WTC11 (cell line): ENCODE results near the gene PTPN5. TPM values are rescaled to one million over a fixed set of nuclear protein-coding genes. Genes with fewer than 3 reads are reported as not detected.

Experiments used
- ATAC-seq: fragments of 200-7000 bp; cut with Tn5 transposase; 2 replicates; pipeline ENCODE4 v1.10.0; 2021; ENCODE audit warnings: mild to moderate bottlenecking, moderate library complexity
- CTCF ChIA-PET: fragments of 300-600 bp; sonication (Branson Sonifier 250); formaldehyde crosslinking; loops from one replicate; lab custom pipeline; 2021; ENCODE audit warnings: antibody characterized with exemption; lab: Charles Lee
- POLR2A ChIA-PET: fragments of 350-600 bp; sonication (Branson Sonifier 250); formaldehyde crosslinking; loops from one replicate; lab custom pipeline; 2021; ENCODE audit warnings: antibody characterized with exemption; lab: Charles Lee
- DNase-seq: peaks from one replicate; pipeline ENCODE4 v3.0.0; 2021; ENCODE audit warnings: low spot score
- H3K27ac Mint-ChIP-seq: 2 replicates; pipeline ENCODE4 v1.8.0; 2021; ENCODE audit warnings: mixed read lengths
- H3K27me3 Mint-ChIP-seq: 2 replicates; pipeline ENCODE4 v1.8.0; 2021; ENCODE audit warnings: low read depth, mild to moderate bottlenecking, moderate library complexity, mixed read lengths
- H3K36me3 Mint-ChIP-seq: 2 replicates; pipeline ENCODE4 v1.8.0; 2021; ENCODE audit warnings: mixed read lengths
- H3K4me1 Mint-ChIP-seq: 2 replicates; pipeline ENCODE4 v1.8.0; 2022; ENCODE audit warnings: mixed read lengths
- H3K4me3 Mint-ChIP-seq: 2 replicates; pipeline ENCODE4 v1.8.0; 2021; ENCODE audit warnings: mild to moderate bottlenecking, moderate library complexity, mixed read lengths
- H3K9me3 Mint-ChIP-seq: 2 replicates; pipeline ENCODE4 v1.8.0; 2021; ENCODE audit warnings: mixed read lengths
- ATF1 ChIP-seq: sonication (generic); formaldehyde crosslinking; IDR thresholded peaks from 2 replicates; pipeline ENCODE4 v1.8.1; 2023; ENCODE audit warnings: mild to moderate bottlenecking, moderate library complexity, missing genetic modification reagents
- CBFB ChIP-seq: sonication (generic); formaldehyde crosslinking; IDR thresholded peaks from 2 replicates; pipeline ENCODE4 v1.8.1; 2022; ENCODE audit warnings: mild to moderate bottlenecking, low read depth, missing genetic modification reagents
- EMX1 ChIP-seq: fragments of 250-450 bp; sonication (Bioruptor Pico); IDR thresholded peaks from 2 replicates; pipeline ENCODE4 v1.8.0; 2021; ENCODE audit warnings: mild to moderate bottlenecking
- HMGXB4 ChIP-seq: sonication (generic); formaldehyde crosslinking; IDR thresholded peaks from 2 replicates; pipeline ENCODE4 v1.8.1; 2023; ENCODE audit warnings: mild to moderate bottlenecking, moderate library complexity, missing genetic modification reagents
- MXD4 ChIP-seq: fragments of 250-450 bp; sonication (Bioruptor Pico); IDR thresholded peaks from 2 replicates; pipeline ENCODE4 v1.8.0; 2021; ENCODE audit warnings: mild to moderate bottlenecking, moderate library complexity, borderline replicate concordance
- NFATC4 ChIP-seq: fragments of 250-450 bp; sonication (Bioruptor Pico); IDR thresholded peaks from 2 replicates; pipeline ENCODE4 v1.9.0; 2021; ENCODE audit warnings: mild to moderate bottlenecking
- NR3C1 ChIP-seq: sonication (generic); formaldehyde crosslinking; conservative IDR thresholded peaks from 2 replicates; pipeline ENCODE4 v1.8.1; 2023; ENCODE audit warnings: low read depth, mild to moderate bottlenecking, missing genetic modification reagents
- OVOL2 ChIP-seq: fragments of 250-450 bp; sonication (Bioruptor Pico); IDR thresholded peaks from 2 replicates; pipeline ENCODE4 v1.9.0; 2021; ENCODE audit warnings: mild to moderate bottlenecking, borderline replicate concordance
- PRDM15 ChIP-seq: sonication (generic); formaldehyde crosslinking; IDR thresholded peaks from 2 replicates; pipeline ENCODE4 v1.8.0; 2022; ENCODE audit warnings: missing genetic modification reagents
- RORB ChIP-seq: fragments of 250-450 bp; sonication (Bioruptor Pico); IDR thresholded peaks from 2 replicates; pipeline ENCODE4 v1.9.0; 2021; ENCODE audit warnings: mild to moderate bottlenecking
- SMAD3 ChIP-seq: sonication (generic); formaldehyde crosslinking; IDR thresholded peaks from 2 replicates; pipeline ENCODE4 v1.8.0; 2022; ENCODE audit warnings: missing genetic modification reagents, mild to moderate bottlenecking, borderline replicate concordance
- SP1 ChIP-seq: sonication (generic); formaldehyde crosslinking; conservative IDR thresholded peaks from 2 replicates; pipeline ENCODE4 v1.8.1; 2022; ENCODE audit warnings: missing genetic modification reagents
- USF1 ChIP-seq: sonication (generic); formaldehyde crosslinking; IDR thresholded peaks from 2 replicates; pipeline ENCODE4 v1.8.0; 2022; ENCODE audit warnings: mild to moderate bottlenecking, missing genetic modification reagents
- ZNF232 ChIP-seq: sonication (generic); formaldehyde crosslinking; IDR thresholded peaks from 2 replicates; pipeline ENCODE4 v1.8.0; 2022; ENCODE audit warnings: mild to moderate bottlenecking, missing genetic modification reagents
- ZNF281 ChIP-seq: sonication (generic); formaldehyde crosslinking; IDR thresholded peaks from 2 replicates; pipeline ENCODE4 v1.8.0; 2023; ENCODE audit warnings: mild to moderate bottlenecking, missing genetic modification reagents
- ZNF671 ChIP-seq: fragments of 250-450 bp; sonication (Bioruptor Pico); IDR thresholded peaks from 2 replicates; pipeline ENCODE4 v1.8.0; 2021; ENCODE audit warnings: mild to moderate bottlenecking
- ZSCAN18 ChIP-seq: fragments of 250-450 bp; sonication (Bioruptor Pico); IDR thresholded peaks from 2 replicates; pipeline ENCODE4 v2.1.2; 2022; ENCODE audit warnings: mild to moderate bottlenecking, moderate library complexity
- total RNA-seq: library from RNA; stranded (reverse); gene quantifications from 3 replicates; pipeline ENCODE4 v1.2.3, GENCODE V29; 2021

The PTPN5 gene
- total RNA-seq, 1 experiment from 2014 or later, result 4.5 TPM

GRCh38 chr11:18726040-18726439, 65.6 kb downstream of the PTPN5 start, which contains the start of gene IGSF22:
Gene IGSF22, minus strand, starts transcription at chr11:18726188. Its CDS starts 1,952 bp downstream, at chr11:18724236.
- no peak for TF ChIP-seq ZSCAN18 (CRISPR knock-in tag)
- TF ChIP-seq ZNF281 (CRISPR knock-in tag), result no peak
- no peak for TF ChIP-seq ZNF232 (CRISPR knock-in tag)
- TF ChIP-seq EMX1, result no peak
- no peak for TF ChIP-seq SMAD3
- TF ChIP-seq NR3C1, result no peak
- TF ChIP-seq MXD4 (CRISPR knock-in tag), result no peak
- no peak for TF ChIP-seq OVOL2 (CRISPR knock-in tag)
- TF ChIP-seq PRDM15 (CRISPR knock-in tag), result no peak
- no peak for TF ChIP-seq HMGXB4 (CRISPR knock-in tag)
- no peak for TF ChIP-seq USF1
- TF ChIP-seq NFATC4 (CRISPR knock-in tag), result no peak
- TF ChIP-seq RORB (CRISPR knock-in tag), result no peak
- no peak for TF ChIP-seq CBFB (CRISPR knock-in tag)
- TF ChIP-seq ZNF671, result no peak
- no peak for TF ChIP-seq SP1 (CRISPR knock-in tag)
- no peak for TF ChIP-seq ATF1 (CRISPR knock-in tag)
- Mint-ChIP-seq H3K27me3 (peaks cover 10% of the 10 kb centered on the region; the same call in 1 of the 2 replicates), H3K36me3 (no peaks in the 10 kb centered on the region), H3K4me1 (peaks cover 21% of the 10 kb centered on the region), H3K27ac (no peak within 1 kb of the TSS), H3K9me3 (no peaks in the 10 kb centered on the region), H3K4me3 (no peak within 1 kb of the TSS)
- CTCF ChIA-PET, result interaction anchor here (0.6 to 1.5 kb wide), 7 partner anchors 11 to 663 kb away, joined by 3 to 5 read pairs (median 3); partner anchors contain the start of gene PTPN5
- DNase-seq, result peak; percentile 35
- POLR2A ChIA-PET, result interaction anchor here (0.6 kb wide), 1 partner anchor 1653 kb away, joined by 6 read pairs; no protein-coding TSS in a partner anchor
- no peak for ATAC-seq
